Activated CD8-positive, alpha-beta memory T cell treated with anti-CD3 and anti-CD28 coated beads, Interleukin-2, amount 10 ng/mL, durations not matched to agents 7 days and 5 days (primary cell): ENCODE data around the gene ARL3. TPM values are rescaled to one million over a fixed set of nuclear protein-coding genes. Genes with fewer than 3 reads are reported as not detected.
"Not testable (repeated sequence)": the region's sequence is repeated elsewhere in the genome, so short reads cannot be mapped to it uniquely, and the experiment has no call there.

Source experiments
- ATAC-seq: fragments of 150-1000 bp; cut with Tn5 transposase; one replicate; pipeline ENCODE4 v1.10.0; 2021; ENCODE audit warnings: moderate library complexity
- CTCF ChIA-PET: fragments of 350-600 bp; sonication (Branson Sonifier 250); formaldehyde crosslinking; loops from one replicate; lab custom pipeline; 2021; ENCODE audit warnings: antibody characterized with exemption; lab: Charles Lee
- DNase-seq: peaks from one replicate; pipeline ENCODE4 v3.0.0-alpha.2; 2020
- H3K27ac Mint-ChIP-seq: one replicate; pipeline ENCODE4 v1.8.0; 2021; ENCODE audit warnings: mild to moderate bottlenecking, mixed read lengths
- H3K27me3 Mint-ChIP-seq: one replicate; pipeline ENCODE4 v1.8.0; 2021; ENCODE audit warnings: mixed read lengths
- H3K36me3 Mint-ChIP-seq: one replicate; pipeline ENCODE4 v1.8.0; 2021; ENCODE audit warnings: mild to moderate bottlenecking, mixed read lengths
- H3K4me1 Mint-ChIP-seq: one replicate; pipeline ENCODE4 v1.8.0; 2021; ENCODE audit warnings: mixed read lengths
- H3K4me3 Mint-ChIP-seq: one replicate; pipeline ENCODE4 v1.8.0; 2021; ENCODE audit warnings: mild to moderate bottlenecking, moderate library complexity, mixed read lengths
- H3K9me3 Mint-ChIP-seq: one replicate; pipeline ENCODE4 v1.8.0; 2022; ENCODE audit warnings: low read depth, mixed read lengths
- total RNA-seq, 2 experiments: library from RNA; stranded (reverse); gene quantifications; one replicate each; pipeline ENCODE4 v1.2.3, GENCODE V29; 2021

The ARL3 gene
- total RNA-seq, 2 experiments from 2014 or later: 7.2 to 9.7 TPM

DNA sequence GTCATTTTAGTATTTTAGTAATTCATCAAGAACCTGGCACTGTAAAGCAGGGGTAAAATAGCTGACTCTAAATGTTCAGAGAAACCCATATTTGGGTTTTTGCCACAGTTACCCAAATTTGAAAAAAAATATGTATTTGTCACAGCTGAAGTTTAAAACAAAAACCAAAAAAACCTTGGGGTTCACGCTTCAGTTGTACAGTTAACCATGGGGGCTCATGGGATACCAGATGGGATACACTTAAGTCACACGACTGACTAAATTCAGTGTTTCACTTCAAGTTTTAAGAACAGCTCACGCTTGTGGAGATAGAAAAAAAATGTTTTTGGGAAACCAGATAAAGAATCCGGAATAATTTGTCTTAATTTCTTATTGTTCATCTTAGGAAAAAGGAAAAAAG lies 2.1 kb downstream of the ARL3 start:
- Mint-ChIP-seq H3K27me3 (no peaks in the 10 kb centered on the region), H3K4me1 (peaks cover 60% of the 10 kb centered on the region), H3K27ac (peak overlapping the region; percentile 87), H3K36me3 (peaks cover 3% of the 10 kb centered on the region), H3K9me3 (no peaks in the 10 kb centered on the region), H3K4me3 (peak overlapping the region; percentile 80)
- ATAC-seq (no peak), DNase-seq (no peak)
- CTCF ChIA-PET: interaction anchor here (0.8 to 6.4 kb wide), 6 partner anchors 8 to 206 kb away, joined by 3 to 52 read pairs (median 7); partner anchors contain the start of genes CNNM2 and TRIM8

GRCh38 chr10:102710609-102711008 lies 3.6 kb downstream of the ARL3 start:
- ATAC-seq (no peak), DNase-seq (peak; percentile 65)
- Mint-ChIP-seq H3K4me1 (peaks cover 54% of the 10 kb centered on the region), H3K36me3 (no peaks in the 10 kb centered on the region), H3K4me3 (peak overlapping the region; percentile 49), H3K9me3 (no peaks in the 10 kb centered on the region), H3K27me3 (no peaks in the 10 kb centered on the region), H3K27ac (peak overlapping the region; percentile 87)
- CTCF ChIA-PET: interaction anchor here (1.0 to 6.4 kb wide), 9 partner anchors 11 to 127 kb away, joined by 3 to 52 read pairs (median 3); partner anchors contain the start of genes TRIM8 and WBP1L

GRCh38 chr10:102705531-102705930 lies 8.7 kb downstream of the ARL3 start:
- CTCF ChIA-PET: no interaction called here

DNA sequence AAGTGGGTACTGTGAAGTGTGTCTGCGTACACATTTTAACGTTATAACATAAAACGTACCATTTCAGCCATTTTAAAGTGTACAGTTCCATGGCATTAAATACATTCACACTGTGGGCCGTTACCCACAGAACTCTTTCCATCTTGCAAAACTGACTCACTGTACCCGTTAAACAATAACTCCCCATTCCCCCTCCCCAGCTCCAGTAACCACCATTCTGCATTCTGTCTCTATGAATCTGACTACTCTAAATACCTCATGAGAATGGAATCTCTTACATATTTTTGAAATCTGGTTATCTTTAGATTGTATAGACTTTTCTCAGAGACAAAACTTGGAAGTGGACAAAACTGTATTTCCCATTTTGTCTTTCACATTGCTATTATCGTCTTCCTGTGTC lies 9.3 kb downstream of the ARL3 start:
- ATAC-seq (no peak), DNase-seq (no peak)
- Mint-ChIP-seq H3K27ac (no peak overlapping the region), H3K4me3 (no peak overlapping the region), H3K36me3 (peaks cover 15% of the 10 kb centered on the region), H3K27me3 (no peaks in the 10 kb centered on the region), H3K9me3 (no peaks in the 10 kb centered on the region), H3K4me1 (peaks cover 26% of the 10 kb centered on the region)
- CTCF ChIA-PET: interaction anchor here (1.1 kb wide), 1 partner anchor 31 kb away, joined by 3 read pairs; no protein-coding TSS in a partner anchor

More at GRCh38 chr10:102705531-102705930, 8.7 kb downstream of the ARL3 start:
- ATAC-seq (no peak), DNase-seq (no peak)
- Mint-ChIP-seq H3K27ac (no peak overlapping the region), H3K27me3 (no peaks in the 10 kb centered on the region), H3K36me3 (peaks cover 15% of the 10 kb centered on the region), H3K4me1 (peaks cover 32% of the 10 kb centered on the region), H3K9me3 (no peaks in the 10 kb centered on the region), H3K4me3 (no peak overlapping the region)

- Mint-ChIP-seq H3K4me1 (peaks cover 21% of the 10 kb centered on the region), H3K36me3 (peaks cover 31% of the 10 kb centered on the region), H3K9me3 (no peaks in the 10 kb centered on the region), H3K4me3 (no peak overlapping the region), H3K27ac (no peak overlapping the region), H3K27me3 (no peaks in the 10 kb centered on the region)
- ATAC-seq (no peak), DNase-seq (no peak)
- CTCF ChIA-PET: interaction anchor here (1.1 kb wide), 1 partner anchor 33 kb away, joined by 3 read pairs; no protein-coding TSS in a partner anchor
Measured at GRCh38 chr10:102702742-102703141, 11.5 kb downstream of the ARL3 start.

- H3K9me3 Mint-ChIP-seq: no peaks in the 10 kb centered on the region
- no peak overlapping the region for H3K27ac Mint-ChIP-seq
- ATAC-seq (no peak), DNase-seq (no peak)
- peaks cover 36% of the 10 kb centered on the region for H3K36me3 Mint-ChIP-seq
- peaks cover 12% of the 10 kb centered on the region for H3K4me1 Mint-ChIP-seq
- no peaks in the 10 kb centered on the region for H3K27me3 Mint-ChIP-seq
- H3K4me3 Mint-ChIP-seq: no peak overlapping the region
- CTCF ChIA-PET: interaction anchor here (0.6 to 1.1 kb wide), 2 partner anchors 32 to 50 kb away, joined by 3 read pairs; no protein-coding TSS in a partner anchor
Measured at GRCh38 chr10:102701796-102702195, 12.4 kb downstream of the ARL3 start.

GRCh38 chr10:102701272-102701671 lies 12.9 kb downstream of the ARL3 start:
- H3K4me1 Mint-ChIP-seq: peaks cover 11% of the 10 kb centered on the region
- no peak overlapping the region for H3K27ac Mint-ChIP-seq
- DNase-seq (no peak), ATAC-seq (no peak)
- H3K36me3 Mint-ChIP-seq: peaks cover 41% of the 10 kb centered on the region
- no peaks in the 10 kb centered on the region for H3K27me3 Mint-ChIP-seq
- H3K4me3 Mint-ChIP-seq: no peak overlapping the region
- no peaks in the 10 kb centered on the region for H3K9me3 Mint-ChIP-seq
- CTCF ChIA-PET: interaction anchor here (0.6 kb wide), 1 partner anchor 49 kb away, joined by 3 read pairs; no protein-coding TSS in a partner anchor

DNA sequence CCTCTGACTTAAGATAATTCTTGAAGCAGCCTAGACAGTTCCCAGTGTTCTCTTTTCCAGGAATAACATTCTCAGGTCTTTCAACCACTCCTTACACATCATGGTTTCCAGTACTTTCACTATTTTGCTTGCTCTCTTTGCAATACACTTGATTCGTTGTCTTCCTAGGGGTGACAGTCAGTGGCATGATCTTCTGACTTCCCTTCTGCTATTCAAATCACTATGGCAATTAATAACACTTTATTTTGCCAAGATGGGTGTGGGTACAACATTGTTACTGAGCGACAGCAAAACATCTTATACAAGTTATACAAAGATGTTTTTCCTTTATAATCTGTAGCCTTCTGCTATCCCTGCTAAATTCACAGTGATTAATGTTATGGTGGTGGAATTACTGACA lies 15.3 kb downstream of the ARL3 start:
- H3K27ac Mint-ChIP-seq: no peak overlapping the region
- peaks cover 42% of the 10 kb centered on the region for H3K36me3 Mint-ChIP-seq
- CTCF ChIA-PET: interaction anchor here (1.4 kb wide), 1 partner anchor 22 kb away, joined by 4 read pairs; no protein-coding TSS in a partner anchor
- peaks cover 4% of the 10 kb centered on the region for H3K4me1 Mint-ChIP-seq
- no peaks in the 10 kb centered on the region for H3K9me3 Mint-ChIP-seq
- ATAC-seq (no peak), DNase-seq (no peak)
- H3K27me3 Mint-ChIP-seq: no peaks in the 10 kb centered on the region
- H3K4me3 Mint-ChIP-seq: no peak overlapping the region

GRCh38 chr10:102696736-102697135 lies 17.5 kb downstream of the ARL3 start:
- Mint-ChIP-seq H3K27ac (no peak overlapping the region), H3K36me3 (peaks cover 38% of the 10 kb centered on the region), H3K9me3 (no peaks in the 10 kb centered on the region), H3K27me3 (no peaks in the 10 kb centered on the region), H3K4me1 (peaks cover 4% of the 10 kb centered on the region), H3K4me3 (no peak overlapping the region)
- CTCF ChIA-PET: interaction anchor here (1.3 kb wide), 1 partner anchor 27 kb away, joined by 3 read pairs; no protein-coding TSS in a partner anchor
- DNase-seq (no peak), ATAC-seq (no peak)

DNA sequence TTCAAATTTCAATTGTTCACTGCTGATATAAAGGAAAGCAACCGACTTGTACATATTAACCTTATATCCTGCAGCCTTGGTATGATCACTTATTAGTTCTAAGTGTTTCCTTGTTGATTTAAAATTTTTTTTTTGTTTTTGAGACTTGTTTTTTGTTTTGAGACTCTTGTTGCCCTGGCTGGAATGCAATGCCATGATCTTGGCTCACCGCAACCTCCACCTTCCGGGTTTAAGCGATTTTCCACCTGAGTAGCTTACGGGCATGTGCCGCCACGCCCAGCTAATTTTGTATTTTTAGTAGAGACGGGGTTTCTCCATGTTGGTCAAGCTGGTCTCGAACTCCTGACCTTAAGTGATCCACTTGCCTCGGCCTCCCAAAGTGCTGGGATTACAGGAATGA lies 18.8 kb downstream of the ARL3 start:
- not testable (repeated sequence) for H3K27me3 Mint-ChIP-seq, H3K4me1 Mint-ChIP-seq, DNase-seq, ATAC-seq, H3K9me3 Mint-ChIP-seq, H3K4me3 Mint-ChIP-seq, H3K27ac Mint-ChIP-seq
- CTCF ChIA-PET: interaction anchor here (1.3 kb wide), 1 partner anchor 25 kb away, joined by 3 read pairs; no protein-coding TSS in a partner anchor
- H3K36me3 Mint-ChIP-seq: peaks cover 34% of the 10 kb centered on the region

DNA sequence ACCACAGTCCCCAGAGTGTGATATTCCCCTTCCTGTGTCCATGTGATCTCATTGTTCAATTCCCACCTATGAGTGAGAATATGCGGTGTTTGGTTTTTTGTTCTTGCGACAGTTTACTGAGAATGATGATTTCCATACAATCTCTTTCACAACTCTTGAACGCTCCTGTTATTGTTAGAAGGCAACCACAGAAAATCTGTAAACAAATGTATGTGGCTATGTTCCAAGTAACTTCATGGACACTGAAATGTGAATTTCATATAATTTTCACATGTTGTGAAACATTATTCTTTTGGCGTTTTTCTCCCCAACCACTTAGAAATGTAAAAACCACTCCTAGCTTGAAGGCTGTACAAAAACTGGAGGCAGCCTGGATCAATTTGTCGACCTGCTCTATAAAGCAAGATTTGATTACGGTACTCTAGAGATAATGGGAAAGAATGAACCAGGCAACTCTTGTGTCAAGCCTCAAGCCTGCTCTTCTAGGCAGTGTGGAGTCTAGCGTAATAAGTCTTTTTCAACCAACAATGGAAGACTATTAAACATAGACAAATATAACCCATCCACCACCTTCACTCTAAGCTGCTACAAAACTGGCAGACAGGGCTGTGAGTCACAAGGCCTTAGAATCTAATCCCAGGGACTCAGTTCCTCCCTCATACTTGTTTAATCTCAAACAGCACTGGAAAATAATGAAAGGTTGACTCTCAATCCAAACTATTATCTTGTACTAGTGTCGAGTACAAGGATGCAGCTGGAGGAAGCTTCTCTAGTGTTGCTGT lies 22.7 kb downstream of the ARL3 start:
- DNase-seq: no peak
- H3K4me1 Mint-ChIP-seq: no peaks in the 10 kb centered on the region
- no peaks in the 10 kb centered on the region for H3K27me3 Mint-ChIP-seq
- ATAC-seq: no peak
- no peaks in the 10 kb centered on the region for H3K9me3 Mint-ChIP-seq
- no peak overlapping the region for H3K4me3 Mint-ChIP-seq
- no peak overlapping the region for H3K27ac Mint-ChIP-seq
- CTCF ChIA-PET: no interaction called here
- H3K36me3 Mint-ChIP-seq: peaks cover 15% of the 10 kb centered on the region

DNA sequence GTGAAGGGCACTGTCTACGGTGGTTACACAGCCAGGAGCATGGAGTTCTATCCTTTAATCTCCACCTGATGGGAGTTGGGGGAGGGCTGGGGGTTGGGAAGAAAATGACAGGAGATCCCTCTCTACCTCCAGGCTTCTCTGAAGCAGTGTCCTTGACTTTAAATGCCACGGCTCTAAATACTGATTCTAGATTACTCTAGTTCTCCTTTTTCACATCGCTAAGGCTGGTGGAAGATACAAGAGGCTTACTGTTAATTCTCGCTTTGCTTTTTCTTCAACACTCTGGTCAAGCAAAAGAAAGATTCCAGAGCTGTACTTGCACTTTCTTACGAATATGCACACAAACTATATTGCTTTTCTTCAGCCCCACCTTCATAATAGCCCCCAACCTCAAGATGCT lies 30.5 kb downstream of the ARL3 start:
- H3K27me3 Mint-ChIP-seq: no peaks in the 10 kb centered on the region
- H3K36me3 Mint-ChIP-seq: peaks cover 29% of the 10 kb centered on the region
- H3K9me3 Mint-ChIP-seq: no peaks in the 10 kb centered on the region
- no peak overlapping the region for H3K4me3 Mint-ChIP-seq
- peaks cover 15% of the 10 kb centered on the region for H3K4me1 Mint-ChIP-seq
- ATAC-seq (no peak), DNase-seq (no peak)
- no peak overlapping the region for H3K27ac Mint-ChIP-seq
- CTCF ChIA-PET: interaction anchor here (0.9 kb wide), 1 partner anchor 22 kb away, joined by 3 read pairs; no protein-coding TSS in a partner anchor

DNA sequence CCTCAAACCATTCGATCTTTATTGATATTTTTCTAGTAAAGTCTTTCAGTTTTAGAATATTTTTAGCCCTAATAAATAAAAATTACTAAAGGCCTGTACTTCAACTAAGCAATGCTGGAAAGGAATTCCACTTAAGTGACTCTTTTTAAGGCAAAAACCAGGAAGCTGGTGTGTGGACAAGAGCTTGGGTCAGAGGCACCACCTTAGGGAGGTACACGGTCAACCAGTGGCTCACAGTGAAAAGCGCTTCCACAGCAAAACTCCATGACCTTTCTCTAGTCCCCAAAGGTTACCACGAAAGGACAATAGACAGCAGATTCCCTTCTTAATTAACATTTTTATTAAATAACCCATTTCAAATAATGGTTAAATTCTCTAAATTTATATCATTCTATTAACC lies 31.2 kb downstream of the ARL3 start:
- Mint-ChIP-seq H3K4me1 (peaks cover 15% of the 10 kb centered on the region), H3K9me3 (no peaks in the 10 kb centered on the region), H3K36me3 (peaks cover 28% of the 10 kb centered on the region), H3K27ac (no peak overlapping the region), H3K4me3 (no peak overlapping the region), H3K27me3 (no peaks in the 10 kb centered on the region)
- DNase-seq (no peak), ATAC-seq (no peak)
- CTCF ChIA-PET: no interaction called here
